WTC11 (cell line): ENCODE results near the gene CC2D1A. TPM values are rescaled to one million over a fixed set of nuclear protein-coding genes. Genes with fewer than 3 reads are reported as not detected.

Experiments
- ATAC-seq: fragments of 200-7000 bp; cut with Tn5 transposase; 2 replicates; pipeline ENCODE4 v1.10.0; 2021; ENCODE audit warnings: mild to moderate bottlenecking, moderate library complexity
- CTCF ChIA-PET: fragments of 300-600 bp; sonication (Branson Sonifier 250); formaldehyde crosslinking; loops from one replicate; lab custom pipeline; 2021; ENCODE audit warnings: antibody characterized with exemption; lab: Charles Lee
- POLR2A ChIA-PET: fragments of 350-600 bp; sonication (Branson Sonifier 250); formaldehyde crosslinking; loops from one replicate; lab custom pipeline; 2021; ENCODE audit warnings: antibody characterized with exemption; lab: Charles Lee
- DNase-seq: peaks from one replicate; pipeline ENCODE4 v3.0.0; 2021; ENCODE audit warnings: low spot score
- H3K27ac Mint-ChIP-seq: 2 replicates; pipeline ENCODE4 v1.8.0; 2021; ENCODE audit warnings: mixed read lengths
- H3K27me3 Mint-ChIP-seq: 2 replicates; pipeline ENCODE4 v1.8.0; 2021; ENCODE audit warnings: low read depth, mild to moderate bottlenecking, moderate library complexity, mixed read lengths
- H3K36me3 Mint-ChIP-seq: 2 replicates; pipeline ENCODE4 v1.8.0; 2021; ENCODE audit warnings: mixed read lengths
- H3K4me1 Mint-ChIP-seq: 2 replicates; pipeline ENCODE4 v1.8.0; 2022; ENCODE audit warnings: mixed read lengths
- H3K4me3 Mint-ChIP-seq: 2 replicates; pipeline ENCODE4 v1.8.0; 2021; ENCODE audit warnings: mild to moderate bottlenecking, moderate library complexity, mixed read lengths
- H3K9me3 Mint-ChIP-seq: 2 replicates; pipeline ENCODE4 v1.8.0; 2021; ENCODE audit warnings: mixed read lengths
- CREM ChIP-seq: sonication (generic); formaldehyde crosslinking; IDR thresholded peaks from 2 replicates; pipeline ENCODE4 v1.8.1; 2022; ENCODE audit warnings: mild to moderate bottlenecking, missing genetic modification reagents, moderate library complexity
- E2F1 ChIP-seq: sonication (generic); formaldehyde crosslinking; IDR thresholded peaks from 2 replicates; pipeline ENCODE4 v1.8.0; 2022; ENCODE audit warnings: mild to moderate bottlenecking, missing genetic modification reagents
- EMX1 ChIP-seq: fragments of 250-450 bp; sonication (Bioruptor Pico); IDR thresholded peaks from 2 replicates; pipeline ENCODE4 v1.8.0; 2021; ENCODE audit warnings: mild to moderate bottlenecking
- ETV6 ChIP-seq: sonication (generic); formaldehyde crosslinking; IDR thresholded peaks from 2 replicates; pipeline ENCODE4 v1.8.1; 2022; ENCODE audit warnings: mild to moderate bottlenecking, missing genetic modification reagents
- FOXK1 ChIP-seq: sonication (generic); formaldehyde crosslinking; IDR thresholded peaks from 2 replicates; pipeline ENCODE4 v1.8.0; 2022; ENCODE audit warnings: mild to moderate bottlenecking, moderate library complexity, missing genetic modification reagents
- GTF2I ChIP-seq: fragments of 250-450 bp; sonication (Bioruptor Pico); conservative IDR thresholded peaks from 2 replicates; pipeline ENCODE4 v1.4.0; 2021; ENCODE audit warnings: mild to moderate bottlenecking
- MXD4 ChIP-seq: fragments of 250-450 bp; sonication (Bioruptor Pico); IDR thresholded peaks from 2 replicates; pipeline ENCODE4 v1.8.0; 2021; ENCODE audit warnings: mild to moderate bottlenecking, moderate library complexity, borderline replicate concordance
- MYBL2 ChIP-seq: sonication (generic); formaldehyde crosslinking; IDR thresholded peaks from 2 replicates; pipeline ENCODE4 v1.8.1; 2023; ENCODE audit warnings: mild to moderate bottlenecking, moderate library complexity, missing genetic modification reagents
- PRDM15 ChIP-seq: sonication (generic); formaldehyde crosslinking; IDR thresholded peaks from 2 replicates; pipeline ENCODE4 v1.8.0; 2022; ENCODE audit warnings: missing genetic modification reagents
- ZMAT4 ChIP-seq: fragments of 250-450 bp; sonication (Bioruptor Pico); IDR thresholded peaks from 2 replicates; pipeline ENCODE4 v1.9.0; 2021; ENCODE audit warnings: mild to moderate bottlenecking
- ZNF121 ChIP-seq: sonication (generic); formaldehyde crosslinking; IDR thresholded peaks from 2 replicates; pipeline ENCODE4 v1.8.0; 2023; ENCODE audit warnings: missing genetic modification reagents
- ZNF219 ChIP-seq: sonication (generic); formaldehyde crosslinking; IDR thresholded peaks from 2 replicates; pipeline ENCODE4 v1.8.0; 2023; ENCODE audit warnings: missing genetic modification reagents, mild to moderate bottlenecking, borderline replicate concordance
- ZNF263 ChIP-seq: sonication (generic); formaldehyde crosslinking; IDR thresholded peaks from 2 replicates; pipeline ENCODE4 v1.8.1; 2022; ENCODE audit warnings: low read depth, mild to moderate bottlenecking, moderate library complexity, missing genetic modification reagents
- ZNF416 ChIP-seq: fragments of 250-450 bp; sonication (Bioruptor Pico); IDR thresholded peaks from 2 replicates; pipeline ENCODE4 v1.9.0; 2021; ENCODE audit warnings: mild to moderate bottlenecking, inconsistent platforms
- ZNF425 ChIP-seq: fragments of 250-450 bp; sonication (Bioruptor Pico); conservative IDR thresholded peaks from 2 replicates; pipeline ENCODE4 v1.9.0; 2021; ENCODE audit warnings: mild to moderate bottlenecking
- total RNA-seq: library from RNA; stranded (reverse); gene quantifications from 3 replicates; pipeline ENCODE4 v1.2.3, GENCODE V29; 2021
- TF ChIP-seq, protein P1 (sequence below): sonication (generic); formaldehyde crosslinking; IDR thresholded peaks from 2 replicates; pipeline ENCODE4 v1.8.1; 2022; ENCODE audit warnings: low read depth, missing genetic modification reagents, borderline replicate concordance
- TF ChIP-seq, protein P2 (sequence below): fragments of 250-450 bp; sonication (Bioruptor Pico); IDR thresholded peaks from 2 replicates; pipeline ENCODE4 v1.8.0; 2021; ENCODE audit warnings: mild to moderate bottlenecking
- TF ChIP-seq, protein P3 (sequence below): sonication (generic); formaldehyde crosslinking; IDR thresholded peaks from 2 replicates; pipeline ENCODE4 v1.8.1; 2023; ENCODE audit warnings: mild to moderate bottlenecking, missing genetic modification reagents, borderline replicate concordance

The CC2D1A gene
- total RNA-seq, 1 experiment from 2014 or later: 44.2 TPM

DNA sequence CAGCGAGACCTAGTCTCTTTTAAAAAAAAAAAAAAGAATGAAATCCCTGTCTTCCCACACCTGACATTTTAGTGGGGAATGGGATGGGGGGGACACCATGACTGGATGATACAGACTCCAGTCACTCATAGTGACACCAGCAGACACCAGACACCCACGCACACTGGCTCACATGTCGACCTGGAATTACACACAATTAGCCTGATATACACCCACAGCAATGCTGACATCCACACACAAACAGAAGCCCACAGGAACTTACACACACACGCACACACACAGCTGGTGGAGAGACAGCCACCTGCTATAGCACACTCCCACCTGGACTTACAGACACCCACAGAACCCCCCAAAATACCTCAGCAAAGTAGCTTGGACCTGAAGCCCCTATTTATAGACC lies 37.3 kb upstream of the CC2D1A start:
- Mint-ChIP-seq H3K4me1 (peaks cover 10% of the 10 kb centered on the region), H3K27me3 (peaks cover 90% of the 10 kb centered on the region), H3K36me3 (no peaks in the 10 kb centered on the region), H3K9me3 (no peaks in the 10 kb centered on the region), H3K27ac (no peak overlapping the region), H3K4me3 (no peak overlapping the region)
- DNase-seq: no peak
- ATAC-seq: no peak
- ChIA-PET POLR2A (no interaction called here), CTCF (no interaction called here)
- TF ChIP-seq ZNF263 (CRISPR knock-in tag): no peak
- TF ChIP-seq, protein P1, sequence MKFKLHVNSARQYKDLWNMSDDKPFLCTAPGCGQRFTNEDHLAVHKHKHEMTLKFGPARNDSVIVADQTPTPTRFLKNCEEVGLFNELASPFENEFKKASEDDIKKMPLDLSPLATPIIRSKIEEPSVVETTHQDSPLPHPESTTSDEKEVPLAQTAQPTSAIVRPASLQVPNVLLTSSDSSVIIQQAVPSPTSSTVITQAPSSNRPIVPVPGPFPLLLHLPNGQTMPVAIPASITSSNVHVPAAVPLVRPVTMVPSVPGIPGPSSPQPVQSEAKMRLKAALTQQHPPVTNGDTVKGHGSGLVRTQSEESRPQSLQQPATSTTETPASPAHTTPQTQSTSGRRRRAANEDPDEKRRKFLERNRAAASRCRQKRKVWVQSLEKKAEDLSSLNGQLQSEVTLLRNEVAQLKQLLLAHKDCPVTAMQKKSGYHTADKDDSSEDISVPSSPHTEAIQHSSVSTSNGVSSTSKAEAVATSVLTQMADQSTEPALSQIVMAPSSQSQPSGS: no peak
- no peak for TF ChIP-seq FOXK1 (CRISPR knock-in tag)
- TF ChIP-seq ZNF416 (CRISPR knock-in tag): no peak
- no peak for TF ChIP-seq MYBL2 (CRISPR knock-in tag)
- no peak for TF ChIP-seq ZNF121
- no peak for TF ChIP-seq MXD4 (CRISPR knock-in tag)

DNA sequence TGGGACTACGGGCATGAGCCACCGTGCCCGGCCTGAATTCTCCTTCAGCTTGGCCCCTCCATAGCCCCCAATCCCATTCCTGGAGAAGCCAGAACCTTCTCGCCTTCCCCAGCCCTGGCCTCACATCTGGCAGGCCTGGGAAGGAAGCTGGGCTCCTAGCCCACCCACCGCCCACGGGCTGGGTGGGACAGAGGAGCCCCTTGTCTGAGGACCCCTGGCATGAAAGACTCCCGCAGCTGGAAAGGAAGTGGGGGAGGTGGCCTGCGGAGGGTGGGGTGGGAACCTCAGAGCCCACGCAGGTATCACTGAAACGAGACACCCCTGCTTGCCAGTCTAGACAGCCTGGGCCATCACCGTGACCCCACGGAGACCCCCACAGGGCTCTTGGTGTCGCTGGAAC lies 36.7 kb upstream of the CC2D1A start:
- DNase-seq: no peak
- H3K9me3 Mint-ChIP-seq: no peaks in the 10 kb centered on the region
- peaks cover 12% of the 10 kb centered on the region for H3K4me1 Mint-ChIP-seq
- TF ChIP-seq GTF2I (CRISPR knock-in tag) (no peak), ETV6 (CRISPR knock-in tag) (no peak), ZNF263 (CRISPR knock-in tag) (no peak), CREM (CRISPR knock-in tag) (no peak)
- TF ChIP-seq, protein P2, sequence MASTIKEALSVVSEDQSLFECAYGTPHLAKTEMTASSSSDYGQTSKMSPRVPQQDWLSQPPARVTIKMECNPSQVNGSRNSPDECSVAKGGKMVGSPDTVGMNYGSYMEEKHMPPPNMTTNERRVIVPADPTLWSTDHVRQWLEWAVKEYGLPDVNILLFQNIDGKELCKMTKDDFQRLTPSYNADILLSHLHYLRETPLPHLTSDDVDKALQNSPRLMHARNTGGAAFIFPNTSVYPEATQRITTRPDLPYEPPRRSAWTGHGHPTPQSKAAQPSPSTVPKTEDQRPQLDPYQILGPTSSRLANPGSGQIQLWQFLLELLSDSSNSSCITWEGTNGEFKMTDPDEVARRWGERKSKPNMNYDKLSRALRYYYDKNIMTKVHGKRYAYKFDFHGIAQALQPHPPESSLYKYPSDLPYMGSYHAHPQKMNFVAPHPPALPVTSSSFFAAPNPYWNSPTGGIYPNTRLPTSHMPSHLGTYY: no peak
- TF ChIP-seq, protein P3, sequence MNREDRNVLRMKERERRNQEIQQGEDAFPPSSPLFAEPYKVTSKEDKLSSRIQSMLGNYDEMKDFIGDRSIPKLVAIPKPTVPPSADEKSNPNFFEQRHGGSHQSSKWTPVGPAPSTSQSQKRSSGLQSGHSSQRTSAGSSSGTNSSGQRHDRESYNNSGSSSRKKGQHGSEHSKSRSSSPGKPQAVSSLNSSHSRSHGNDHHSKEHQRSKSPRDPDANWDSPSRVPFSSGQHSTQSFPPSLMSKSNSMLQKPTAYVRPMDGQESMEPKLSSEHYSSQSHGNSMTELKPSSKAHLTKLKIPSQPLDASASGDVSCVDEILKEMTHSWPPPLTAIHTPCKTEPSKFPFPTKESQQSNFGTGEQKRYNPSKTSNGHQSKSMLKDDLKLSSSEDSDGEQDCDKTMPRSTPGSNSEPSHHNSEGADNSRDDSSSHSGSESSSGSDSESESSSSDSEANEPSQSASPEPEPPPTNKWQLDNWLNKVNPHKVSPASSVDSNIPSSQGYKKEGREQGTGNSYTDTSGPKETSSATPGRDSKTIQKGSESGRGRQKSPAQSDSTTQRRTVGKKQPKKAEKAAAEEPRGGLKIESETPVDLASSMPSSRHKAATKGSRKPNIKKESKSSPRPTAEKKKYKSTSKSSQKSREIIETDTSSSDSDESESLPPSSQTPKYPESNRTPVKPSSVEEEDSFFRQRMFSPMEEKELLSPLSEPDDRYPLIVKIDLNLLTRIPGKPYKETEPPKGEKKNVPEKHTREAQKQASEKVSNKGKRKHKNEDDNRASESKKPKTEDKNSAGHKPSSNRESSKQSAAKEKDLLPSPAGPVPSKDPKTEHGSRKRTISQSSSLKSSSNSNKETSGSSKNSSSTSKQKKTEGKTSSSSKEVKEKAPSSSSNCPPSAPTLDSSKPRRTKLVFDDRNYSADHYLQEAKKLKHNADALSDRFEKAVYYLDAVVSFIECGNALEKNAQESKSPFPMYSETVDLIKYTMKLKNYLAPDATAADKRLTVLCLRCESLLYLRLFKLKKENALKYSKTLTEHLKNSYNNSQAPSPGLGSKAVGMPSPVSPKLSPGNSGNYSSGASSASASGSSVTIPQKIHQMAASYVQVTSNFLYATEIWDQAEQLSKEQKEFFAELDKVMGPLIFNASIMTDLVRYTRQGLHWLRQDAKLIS (CRISPR knock-in tag): no peak
- TF ChIP-seq, all 79 proteins: peak for 0
- no peak overlapping the region for H3K27ac Mint-ChIP-seq
- ChIA-PET POLR2A (no interaction called here), CTCF (no interaction called here)
- no peak overlapping the region for H3K4me3 Mint-ChIP-seq
- no peak for ATAC-seq
- peaks cover 90% of the 10 kb centered on the region for H3K27me3 Mint-ChIP-seq
- H3K36me3 Mint-ChIP-seq: no peaks in the 10 kb centered on the region

DNA sequence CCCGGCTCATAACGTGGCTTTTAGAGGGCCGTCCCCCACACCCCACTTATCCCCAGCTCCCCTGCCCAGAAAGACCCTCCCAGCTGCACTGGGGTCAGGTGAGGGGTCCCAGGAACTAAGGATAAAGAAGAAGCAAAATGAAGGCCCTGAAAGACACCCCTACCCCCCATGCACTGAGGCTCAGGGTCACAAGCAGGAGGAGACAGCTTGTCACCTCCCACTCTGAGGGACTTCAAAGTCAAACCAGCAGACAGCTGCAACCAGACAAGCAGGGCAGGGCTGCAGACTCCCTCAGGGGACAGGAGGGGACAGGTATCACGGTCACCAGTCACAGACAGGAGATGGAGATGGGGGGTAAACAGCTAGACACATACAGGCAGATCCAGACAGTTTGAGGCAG lies 35.1 kb upstream of the CC2D1A start:
- POLR2A ChIA-PET: no interaction called here
- peaks cover 100% of the 10 kb centered on the region for H3K27me3 Mint-ChIP-seq
- peaks cover 12% of the 10 kb centered on the region for H3K4me1 Mint-ChIP-seq
- TF ChIP-seq ZMAT4 (CRISPR knock-in tag) (no peak), PRDM15 (CRISPR knock-in tag) (no peak), E2F1 (no peak), GTF2I (CRISPR knock-in tag) (no peak), EMX1 (CRISPR knock-in tag) (no peak), ZNF425 (CRISPR knock-in tag) (no peak), ZNF219 (CRISPR knock-in tag) (no peak)

More for the DNA sequence above, 35.1 kb upstream of the CC2D1A start:
- Mint-ChIP-seq H3K27ac (no peak overlapping the region), H3K4me3 (no peak overlapping the region), H3K9me3 (no peaks in the 10 kb centered on the region), H3K36me3 (no peaks in the 10 kb centered on the region)
- DNase-seq (no peak), ATAC-seq (no peak)
- CTCF ChIA-PET: interaction anchor here (1.1 to 2.4 kb wide), 3 partner anchors 9 to 188 kb away, joined by 3 to 16 read pairs (median 6); a partner anchor contains a TSS
